LNCAP (cell line): ENCODE measurements around the gene STAT5B.

Experiments used
- TF ChIP-seq, protein P1 (sequence below): fragments of 450-650 bp; IDR thresholded peaks from 2 replicates; pipeline ENCODE4 v1.5.1; 2017; ENCODE audit warnings: mild to moderate bottlenecking

STAT5B gene

DNA sequence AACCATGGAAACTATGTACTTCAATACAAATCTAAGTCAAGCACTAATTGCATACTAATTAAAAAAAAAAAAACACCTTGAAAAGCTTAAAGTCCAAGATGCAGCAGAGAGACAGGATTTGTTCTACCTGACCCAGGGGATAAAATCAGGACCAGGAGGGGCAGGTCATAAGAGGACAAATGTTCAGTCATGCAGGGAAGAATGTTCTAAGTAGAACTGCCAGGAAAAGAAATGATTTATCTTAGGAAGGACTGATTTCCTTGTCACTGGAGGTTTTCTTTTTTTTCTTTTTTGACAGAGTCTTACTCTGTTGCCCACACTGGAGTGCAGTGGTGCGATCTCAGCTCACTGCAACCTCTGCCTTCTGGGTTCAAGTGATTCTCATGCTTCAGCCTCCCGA, 72.8 kb downstream of the STAT5B start:
- TF ChIP-seq, protein P1, sequence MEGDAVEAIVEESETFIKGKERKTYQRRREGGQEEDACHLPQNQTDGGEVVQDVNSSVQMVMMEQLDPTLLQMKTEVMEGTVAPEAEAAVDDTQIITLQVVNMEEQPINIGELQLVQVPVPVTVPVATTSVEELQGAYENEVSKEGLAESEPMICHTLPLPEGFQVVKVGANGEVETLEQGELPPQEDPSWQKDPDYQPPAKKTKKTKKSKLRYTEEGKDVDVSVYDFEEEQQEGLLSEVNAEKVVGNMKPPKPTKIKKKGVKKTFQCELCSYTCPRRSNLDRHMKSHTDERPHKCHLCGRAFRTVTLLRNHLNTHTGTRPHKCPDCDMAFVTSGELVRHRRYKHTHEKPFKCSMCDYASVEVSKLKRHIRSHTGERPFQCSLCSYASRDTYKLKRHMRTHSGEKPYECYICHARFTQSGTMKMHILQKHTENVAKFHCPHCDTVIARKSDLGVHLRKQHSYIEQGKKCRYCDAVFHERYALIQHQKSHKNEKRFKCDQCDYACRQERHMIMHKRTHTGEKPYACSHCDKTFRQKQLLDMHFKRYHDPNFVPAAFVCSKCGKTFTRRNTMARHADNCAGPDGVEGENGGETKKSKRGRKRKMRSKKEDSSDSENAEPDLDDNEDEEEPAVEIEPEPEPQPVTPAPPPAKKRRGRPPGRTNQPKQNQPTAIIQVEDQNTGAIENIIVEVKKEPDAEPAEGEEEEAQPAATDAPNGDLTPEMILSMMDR, result no peak

DNA sequence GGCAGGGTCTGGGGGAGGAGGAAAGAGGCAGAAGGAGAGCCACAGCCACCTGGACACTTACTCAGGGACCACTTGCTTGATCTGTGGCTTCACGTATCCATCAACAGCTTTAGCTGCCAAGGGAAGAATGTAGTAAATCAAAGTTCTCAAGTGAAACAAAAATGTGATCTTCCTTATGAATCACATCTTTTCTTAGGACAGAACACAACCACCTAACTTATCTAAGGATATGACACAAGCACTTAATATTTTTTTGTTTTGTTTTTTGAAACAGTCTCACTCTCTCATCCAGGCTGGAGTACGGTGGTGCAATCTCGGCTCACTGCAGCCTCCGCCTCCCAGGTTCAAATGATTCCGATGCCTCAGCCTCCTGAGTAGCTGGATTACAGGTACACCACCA, 73.5 kb downstream of the STAT5B start:
- TF ChIP-seq, protein P1, result no peak

DNA sequence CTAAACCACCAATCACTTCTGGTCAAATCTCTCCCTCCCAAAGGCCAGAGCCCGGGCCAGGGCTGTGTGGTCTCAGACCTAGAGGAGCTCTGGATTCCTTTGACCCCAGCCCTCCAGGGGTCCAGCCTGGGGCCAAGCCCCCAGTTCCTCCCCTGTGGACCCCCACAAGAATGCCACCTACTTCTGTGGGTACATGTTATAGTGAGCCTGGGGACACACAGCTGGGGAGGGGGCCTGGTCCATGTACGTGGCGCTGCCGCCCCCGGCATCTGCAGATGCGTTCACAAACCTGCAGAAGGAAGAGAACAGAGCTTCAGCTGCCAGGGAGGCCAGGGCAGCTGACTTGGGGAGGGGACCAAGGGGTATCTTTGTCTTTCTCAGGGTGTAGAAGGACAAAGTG, 74.0 kb downstream of the STAT5B start:
- TF ChIP-seq, protein P1, result no peak

DNA sequence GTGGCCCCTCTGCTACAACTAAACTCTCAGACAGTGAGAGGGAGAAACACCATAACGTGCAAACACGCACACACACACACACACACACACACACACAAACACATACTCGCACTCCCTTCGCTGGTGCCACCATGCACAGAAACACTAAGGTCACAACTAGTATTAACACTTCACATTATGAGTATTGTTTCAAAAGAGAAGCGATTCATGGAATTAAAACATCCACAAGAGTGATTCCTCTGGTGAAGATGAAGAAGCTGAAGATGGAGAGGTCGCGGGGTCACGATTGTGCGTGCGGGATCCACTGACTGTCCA, 74.8 kb downstream of the STAT5B start:
- TF ChIP-seq, protein P1, result no peak

DNA sequence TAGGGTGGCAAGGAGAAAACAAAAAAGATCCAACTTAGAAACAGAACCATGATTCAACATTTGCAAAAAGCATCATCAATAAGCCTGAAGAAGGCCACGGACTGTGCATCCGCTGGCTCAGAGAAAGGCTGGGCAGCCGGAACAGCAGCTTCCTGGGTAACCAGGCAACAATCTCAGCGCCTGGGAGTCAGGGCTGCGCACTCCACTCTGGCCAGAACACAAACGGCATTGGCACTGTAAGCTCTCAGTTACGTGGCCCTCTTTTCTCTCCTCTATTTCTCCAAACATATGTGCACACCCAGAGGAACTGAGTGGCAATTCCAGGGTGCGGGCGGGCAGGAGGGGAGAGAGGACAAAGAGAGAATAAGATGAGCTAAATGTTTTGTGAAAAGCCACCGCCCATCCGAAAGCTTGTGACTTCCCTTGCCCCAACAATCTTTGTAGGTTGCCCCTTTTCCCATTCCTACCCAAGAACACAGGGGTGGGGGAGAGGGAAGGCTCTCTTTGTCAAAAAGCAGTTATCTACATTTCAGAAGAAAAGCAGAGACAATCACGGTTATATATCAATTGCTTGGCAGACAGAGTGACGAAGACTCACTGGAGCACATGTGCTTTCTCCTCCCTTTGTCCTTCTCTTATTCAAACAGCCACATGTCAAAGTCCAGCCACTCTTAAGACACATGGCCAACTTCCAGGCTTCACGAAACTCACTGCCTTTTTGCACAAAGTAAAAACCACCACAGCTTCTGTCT, 75.3 kb downstream of the STAT5B start:
- TF ChIP-seq, protein P1, result no peak

DNA sequence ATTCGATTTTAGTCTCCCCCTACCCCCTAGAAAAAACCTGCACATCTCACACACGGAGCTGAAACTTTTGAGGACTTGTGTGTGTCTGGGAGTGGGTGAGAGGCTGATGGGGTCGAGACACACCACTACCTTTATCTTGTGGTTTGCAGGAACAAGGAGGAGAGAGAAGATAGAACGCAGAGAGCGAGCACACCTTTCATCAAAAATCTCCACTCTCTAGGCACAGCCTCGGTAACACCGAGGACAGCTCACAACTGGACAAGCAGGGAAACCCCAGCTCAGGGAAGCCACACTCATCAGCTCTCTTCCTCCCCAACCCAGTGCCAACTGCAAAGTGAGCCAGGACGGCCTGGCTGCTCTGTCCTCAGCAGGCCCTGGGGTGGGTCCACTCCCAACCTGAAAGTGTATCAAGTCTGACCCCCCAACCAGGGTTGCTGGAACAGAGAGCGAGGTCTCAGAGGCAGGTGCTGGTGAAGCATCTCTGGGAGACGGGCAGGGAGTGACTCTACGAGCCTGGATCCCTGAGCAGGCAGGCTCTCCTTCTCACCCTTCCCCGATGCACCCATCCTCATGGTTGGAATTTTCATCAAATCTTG, 76.7 kb downstream of the STAT5B start:
- TF ChIP-seq, protein P1, result no peak

DNA sequence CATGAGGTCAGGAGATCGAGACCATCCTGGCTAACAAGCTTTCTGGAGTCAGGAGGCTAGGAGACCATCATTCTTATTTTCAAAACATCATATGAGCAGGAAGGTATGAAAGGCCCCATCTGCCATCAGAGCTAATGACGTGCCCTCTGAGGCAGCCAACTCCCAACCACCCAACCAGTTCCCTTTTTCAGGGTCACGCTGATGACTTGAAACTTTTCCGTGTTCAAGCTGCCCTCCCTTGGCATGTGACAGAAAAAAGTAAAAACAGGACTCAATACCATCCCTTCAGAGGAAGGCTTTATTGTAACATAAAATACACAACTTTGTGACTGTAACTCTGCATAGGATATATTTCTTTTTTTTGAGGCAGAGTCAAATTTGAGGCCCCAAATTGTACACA, 77.3 kb downstream of the STAT5B start:
- TF ChIP-seq, protein P1, result no peak
